Activated naive CD8-positive, alpha-beta T cell treated with anti-CD3 and anti-CD28 coated beads for 36 hours (primary cell): Measurements from ENCODE around the gene ITIH1. TPM values are rescaled to one million over a fixed set of nuclear protein-coding genes. Genes with fewer than 3 reads are reported as not detected.

Source experiments
- DNase-seq: peaks from one replicate; pipeline ENCODE4 v3.0.0; 2021
- H3K27ac Mint-ChIP-seq: one replicate; pipeline ENCODE4 v1.8.0; 2022; ENCODE audit warnings: mild to moderate bottlenecking, moderate library complexity, mixed read lengths
- H3K27me3 Mint-ChIP-seq: one replicate; pipeline ENCODE4 v1.8.0; 2022; ENCODE audit warnings: mild to moderate bottlenecking, mixed read lengths
- H3K36me3 Mint-ChIP-seq: one replicate; pipeline ENCODE4 v1.8.0; 2021; ENCODE audit warnings: mild to moderate bottlenecking, mixed read lengths
- H3K4me1 Mint-ChIP-seq: one replicate; pipeline ENCODE4 v1.8.0; 2021; ENCODE audit warnings: mixed read lengths
- H3K4me3 Mint-ChIP-seq: one replicate; pipeline ENCODE4 v1.8.0; 2022; ENCODE audit warnings: mild to moderate bottlenecking, moderate library complexity, mixed read lengths
- H3K9me3 Mint-ChIP-seq: one replicate; pipeline ENCODE4 v1.8.0; 2022; ENCODE audit warnings: mixed read lengths
- total RNA-seq, 2 experiments: library from RNA; stranded (reverse); gene quantifications; one replicate each; pipeline ENCODE4 v1.2.3, GENCODE V29; 2021

Gene ITIH1
- total RNA-seq, 2 experiments from 2014 or later, result not detected

DNA sequence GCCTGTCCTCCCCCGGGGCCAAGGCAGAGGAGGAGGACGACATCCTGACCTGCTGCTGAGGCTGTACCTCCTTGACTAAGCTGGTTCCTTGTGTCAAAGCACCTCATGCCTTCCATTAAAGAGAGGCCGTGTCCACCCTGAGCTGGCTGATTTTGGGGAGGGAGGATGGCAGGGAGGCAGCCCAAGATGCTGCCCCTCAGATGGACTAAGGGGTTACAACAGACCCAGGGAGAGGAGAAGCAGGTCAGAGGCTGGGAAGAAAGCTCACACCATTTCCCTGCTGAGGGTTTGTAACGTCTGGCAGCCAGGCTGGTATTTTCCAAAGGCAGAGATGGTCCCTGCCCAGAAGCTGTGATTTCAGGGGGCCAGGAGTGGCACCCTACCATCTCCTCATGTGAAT, 14.5 kb downstream of the ITIH1 start:
- no peak overlapping the region for H3K27ac Mint-ChIP-seq
- H3K4me1 Mint-ChIP-seq, result no peaks in the 10 kb centered on the region
- H3K9me3 Mint-ChIP-seq, result no peaks in the 10 kb centered on the region
- H3K4me3 Mint-ChIP-seq, result no peak overlapping the region
- no peaks in the 10 kb centered on the region for H3K27me3 Mint-ChIP-seq
- DNase-seq, result no peak
- H3K36me3 Mint-ChIP-seq, result no peaks in the 10 kb centered on the region

DNA sequence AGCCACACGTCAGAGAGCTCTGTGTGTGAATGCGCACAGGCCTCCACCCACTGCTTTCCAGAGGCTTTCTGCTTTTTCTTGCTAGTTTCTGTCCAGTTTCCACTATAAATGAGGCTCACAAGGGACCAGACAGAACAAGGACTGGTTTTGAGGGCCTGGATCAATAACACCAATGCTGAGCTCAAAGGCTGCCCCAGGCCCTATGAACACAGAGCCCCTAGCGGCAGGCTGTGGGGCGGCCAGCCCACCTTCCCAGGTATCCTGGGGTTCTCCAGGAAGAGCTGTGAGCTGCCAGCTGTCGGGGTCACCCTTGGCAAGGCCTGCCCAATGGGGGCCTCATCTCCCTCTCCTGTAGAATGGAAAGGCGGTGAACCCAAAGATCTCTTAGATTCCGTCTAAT, 15.0 kb downstream of the ITIH1 start:
- no peak for DNase-seq
- Mint-ChIP-seq H3K9me3 (no peaks in the 10 kb centered on the region), H3K36me3 (no peaks in the 10 kb centered on the region), H3K27me3 (no peaks in the 10 kb centered on the region), H3K4me1 (no peaks in the 10 kb centered on the region), H3K4me3 (no peak overlapping the region), H3K27ac (no peak overlapping the region)

DNA sequence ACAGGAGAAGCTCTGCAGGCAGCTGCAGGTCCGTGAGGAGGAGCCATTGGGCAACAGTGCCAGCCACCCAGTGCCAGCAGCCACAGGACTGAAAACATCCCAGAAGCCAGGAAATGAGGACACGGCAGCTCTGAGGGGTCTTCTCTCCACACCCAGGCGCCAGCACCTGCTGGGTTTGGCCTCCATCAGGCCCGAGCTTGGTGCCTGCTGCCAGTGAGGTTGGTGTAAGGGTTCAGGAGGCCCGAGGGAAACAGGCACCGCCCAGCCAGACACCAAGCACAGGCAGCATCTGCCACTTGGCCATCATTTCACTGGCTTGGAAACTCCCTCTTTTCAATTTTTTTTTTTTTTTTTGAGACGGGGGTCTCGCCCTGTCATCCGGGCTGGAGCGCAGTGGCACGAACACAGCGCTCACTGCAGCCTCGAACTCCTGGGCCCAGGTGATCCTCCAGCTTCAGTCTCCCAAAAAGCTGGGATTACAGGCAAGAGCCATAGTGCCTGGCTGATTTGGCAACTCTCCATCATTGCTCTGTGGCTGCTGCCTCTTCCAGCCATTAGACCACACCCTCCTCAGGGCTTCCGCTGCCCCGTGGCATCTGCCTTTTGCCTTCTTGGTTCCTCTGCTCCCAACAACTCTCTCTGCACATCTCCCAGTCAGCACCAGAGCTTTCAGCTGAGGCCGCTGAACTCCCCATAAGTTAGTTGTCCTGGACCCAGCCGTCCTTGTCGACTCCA, 15.7 kb downstream of the ITIH1 start:
- Mint-ChIP-seq H3K4me1 (no peaks in the 10 kb centered on the region), H3K27ac (no peak overlapping the region), H3K36me3 (no peaks in the 10 kb centered on the region), H3K27me3 (no peaks in the 10 kb centered on the region), H3K9me3 (no peaks in the 10 kb centered on the region), H3K4me3 (no peak overlapping the region)
- DNase-seq, result no peak

DNA sequence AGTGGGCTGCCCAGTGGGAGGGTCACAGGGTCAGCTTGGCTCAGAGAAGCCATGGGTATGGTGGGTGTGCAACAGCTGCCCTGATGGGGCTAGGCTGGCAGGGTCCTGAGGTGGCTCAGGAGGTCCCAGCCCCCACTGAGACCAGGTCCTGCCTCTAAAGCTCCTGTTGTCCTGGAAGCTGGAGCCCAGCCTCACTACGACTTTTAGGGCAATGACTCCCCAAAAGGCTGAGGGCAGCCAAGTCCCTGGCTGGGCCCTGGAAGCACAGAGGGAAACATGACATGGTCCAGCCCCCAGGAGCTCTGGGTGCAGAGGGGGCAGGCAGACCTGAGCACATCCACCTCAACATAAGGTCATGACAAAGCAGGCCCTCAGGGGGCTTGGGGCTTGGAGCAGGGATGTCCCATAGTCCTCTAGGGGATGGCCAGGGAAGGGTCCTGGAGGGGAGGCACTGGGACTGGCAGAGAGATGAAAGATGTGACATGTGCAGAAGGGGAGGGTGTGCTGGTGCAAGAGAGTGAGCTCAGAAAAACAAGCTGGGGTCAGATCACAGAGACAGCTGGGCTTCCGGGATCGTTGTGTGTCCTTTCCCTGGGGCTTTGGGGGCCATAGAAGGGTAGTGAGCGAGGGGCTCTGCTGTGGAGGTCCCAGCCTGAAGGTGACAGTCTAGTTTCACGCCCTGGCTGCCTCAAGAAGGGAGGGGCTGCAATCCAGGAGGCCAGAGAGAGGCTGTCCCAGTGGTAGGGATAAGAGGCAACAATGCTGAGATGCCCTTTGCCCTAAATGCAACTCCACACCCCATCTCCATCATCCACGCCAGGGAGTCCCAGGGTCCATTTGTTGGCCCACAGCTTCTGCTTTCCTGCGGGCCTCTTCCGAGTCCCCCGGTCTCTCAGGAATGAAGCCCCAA, 16.6 kb downstream of the ITIH1 start:
- no peak for DNase-seq
- no peaks in the 10 kb centered on the region for H3K36me3 Mint-ChIP-seq
- no peak overlapping the region for H3K4me3 Mint-ChIP-seq
- H3K27ac Mint-ChIP-seq, result no peak overlapping the region
- H3K27me3 Mint-ChIP-seq, result no peaks in the 10 kb centered on the region
- H3K9me3 Mint-ChIP-seq, result no peaks in the 10 kb centered on the region
- no peaks in the 10 kb centered on the region for H3K4me1 Mint-ChIP-seq

DNA sequence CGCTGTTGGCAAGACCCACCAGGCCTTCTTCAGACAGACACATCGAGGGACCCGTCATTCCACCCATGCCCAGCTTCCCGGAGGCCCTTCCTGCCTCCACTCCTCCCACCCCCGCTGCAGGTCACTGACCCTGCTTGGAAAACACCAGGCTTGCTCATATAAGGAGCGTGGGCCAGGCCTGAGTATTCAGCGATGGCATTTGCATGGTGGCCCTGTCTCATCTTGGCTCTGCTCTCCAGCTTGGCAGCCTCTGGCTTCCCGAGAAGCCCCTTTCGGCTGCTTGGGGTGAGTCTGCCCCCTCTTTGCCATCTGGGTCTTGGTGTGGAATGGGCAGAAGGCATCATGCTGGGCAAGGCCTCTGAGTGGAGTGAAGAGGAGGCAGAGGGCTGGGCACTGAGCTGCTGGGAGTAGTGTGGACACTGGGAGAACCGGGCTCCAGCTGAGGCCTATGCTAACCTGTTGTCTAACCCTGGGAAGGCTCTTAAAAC, 17.3 kb downstream of the ITIH1 start, which contains the start of gene ITIH3:
Gene ITIH3, plus strand, starts transcription at position 185 of the 488 bp plus-strand sequence. Its CDS starts 8 bp downstream, at position 193.
- no peak within 1 kb of the TSS for H3K27ac Mint-ChIP-seq
- no peak for DNase-seq
- H3K4me1 Mint-ChIP-seq, result no peaks in the 10 kb centered on the region
- no peaks in the 10 kb centered on the region for H3K27me3 Mint-ChIP-seq
- no peaks in the 10 kb centered on the region for H3K36me3 Mint-ChIP-seq
- no peak within 1 kb of the TSS for H3K4me3 Mint-ChIP-seq
- no peaks in the 10 kb centered on the region for H3K9me3 Mint-ChIP-seq

DNA sequence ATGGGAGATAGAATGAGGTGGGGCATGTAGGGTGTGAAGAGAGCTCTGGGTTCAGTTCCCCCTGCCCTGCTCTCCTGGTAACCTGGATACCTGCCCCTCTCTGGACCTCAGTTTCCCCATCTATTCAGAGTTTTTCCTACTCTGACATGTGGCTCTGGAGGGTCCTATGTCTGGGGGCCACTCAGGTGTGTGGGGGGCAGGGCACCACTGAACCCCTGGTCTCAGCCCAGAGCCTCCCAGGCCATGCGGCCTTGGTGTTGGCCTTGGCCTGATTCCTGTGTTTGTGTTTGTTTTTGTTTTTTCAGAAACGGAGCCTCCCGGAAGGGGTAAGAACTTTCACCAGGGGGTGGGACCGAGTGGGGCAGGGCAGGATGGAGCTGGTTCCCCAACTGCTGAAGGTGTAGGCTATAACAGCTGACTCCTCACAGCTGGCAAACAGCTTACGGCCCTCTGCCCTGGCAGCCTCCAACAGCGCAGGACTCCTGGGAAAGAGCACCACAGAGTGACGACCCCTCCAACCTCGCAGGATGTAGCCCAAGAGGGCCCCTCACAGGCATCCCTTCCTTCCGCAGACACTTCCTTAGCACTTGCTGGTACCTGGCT, 18.0 kb downstream of the ITIH1 start:
- no peaks in the 10 kb centered on the region for H3K9me3 Mint-ChIP-seq
- H3K27me3 Mint-ChIP-seq, result no peaks in the 10 kb centered on the region
- H3K27ac Mint-ChIP-seq, result no peak overlapping the region
- H3K36me3 Mint-ChIP-seq, result no peaks in the 10 kb centered on the region
- H3K4me3 Mint-ChIP-seq, result no peak overlapping the region
- DNase-seq, result no peak
- no peaks in the 10 kb centered on the region for H3K4me1 Mint-ChIP-seq

DNA sequence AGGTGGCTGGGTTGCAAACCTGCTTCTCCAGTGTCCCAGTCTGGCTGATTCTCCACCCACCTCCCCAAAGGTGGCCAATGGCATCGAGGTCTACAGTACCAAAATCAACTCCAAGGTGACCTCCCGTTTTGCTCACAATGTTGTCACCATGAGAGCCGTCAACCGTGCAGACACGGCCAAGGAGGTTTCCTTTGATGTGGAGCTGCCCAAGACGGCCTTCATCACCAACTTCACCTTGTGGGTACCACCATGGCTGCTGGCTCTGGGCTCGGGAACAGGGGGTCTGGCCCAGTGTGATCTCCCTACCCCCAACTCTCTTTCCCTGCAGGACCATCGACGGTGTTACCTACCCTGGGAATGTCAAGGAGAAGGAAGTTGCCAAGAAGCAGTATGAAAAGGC, 19.0 kb downstream of the ITIH1 start:
- Mint-ChIP-seq H3K27ac (no peak overlapping the region), H3K27me3 (no peaks in the 10 kb centered on the region), H3K9me3 (no peaks in the 10 kb centered on the region), H3K4me3 (no peak overlapping the region), H3K4me1 (no peaks in the 10 kb centered on the region), H3K36me3 (no peaks in the 10 kb centered on the region)
- DNase-seq, result no peak

DNA sequence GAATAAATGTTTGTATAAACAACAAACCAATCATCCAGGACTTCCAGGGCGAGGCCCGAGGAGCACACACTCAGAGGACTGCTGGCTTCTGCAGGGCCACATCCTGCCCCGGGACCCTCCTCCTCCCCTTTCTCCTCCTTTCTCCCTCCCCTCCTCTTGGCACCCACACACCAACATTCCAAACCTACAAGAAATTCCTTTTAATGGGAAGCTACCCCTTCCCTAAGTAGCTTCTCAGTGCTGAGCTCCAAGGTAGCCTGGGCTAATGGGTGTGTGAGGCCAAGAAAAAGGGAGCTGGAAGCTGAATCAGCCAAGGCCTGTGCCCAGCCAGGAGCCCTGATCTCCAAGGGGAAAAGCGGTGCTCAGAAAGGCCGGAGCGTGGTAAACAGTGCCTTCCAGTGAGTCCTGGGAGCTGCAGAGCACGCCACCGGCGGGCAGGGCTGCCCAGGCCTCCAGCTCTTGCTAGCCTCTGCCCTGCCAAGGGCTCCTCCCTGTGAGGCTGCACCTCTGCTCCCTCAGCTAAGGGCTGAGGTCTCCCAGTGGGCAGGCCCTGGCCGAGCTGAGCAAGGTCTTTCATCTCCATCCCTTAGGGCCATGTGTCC, 21.1 kb downstream of the ITIH1 start:
- H3K4me1 Mint-ChIP-seq, result no peaks in the 10 kb centered on the region
- H3K4me3 Mint-ChIP-seq, result no peak overlapping the region
- H3K27me3 Mint-ChIP-seq, result no peaks in the 10 kb centered on the region
- H3K36me3 Mint-ChIP-seq, result no peaks in the 10 kb centered on the region
- DNase-seq, result no peak
- no peaks in the 10 kb centered on the region for H3K9me3 Mint-ChIP-seq
- H3K27ac Mint-ChIP-seq, result no peak overlapping the region

DNA sequence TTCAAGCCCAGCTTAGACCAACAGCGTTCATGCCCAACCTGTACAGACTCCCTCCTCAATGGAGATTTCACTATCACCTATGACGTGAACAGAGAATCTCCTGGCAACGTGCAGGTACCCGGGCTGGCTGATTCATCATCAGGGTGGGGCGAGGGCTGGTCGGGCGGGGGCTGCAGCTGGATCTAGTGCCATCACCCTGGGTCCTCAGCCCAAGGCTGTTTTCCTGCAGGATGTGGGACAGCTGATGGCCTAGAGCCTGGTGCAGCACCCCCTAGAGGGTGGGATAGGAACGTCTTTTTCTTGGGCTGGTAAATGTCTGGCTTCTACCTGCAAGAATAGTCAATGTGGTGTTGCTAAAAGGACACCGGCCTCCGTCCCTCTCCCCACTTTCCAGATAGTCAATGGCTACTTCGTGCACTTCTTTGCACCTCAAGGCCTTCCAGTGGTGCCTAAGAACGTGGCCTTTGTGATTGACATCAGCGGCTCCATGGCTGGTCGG, 21.6 kb downstream of the ITIH1 start:
- Mint-ChIP-seq H3K27me3 (no peaks in the 10 kb centered on the region), H3K9me3 (no peaks in the 10 kb centered on the region), H3K27ac (no peak overlapping the region), H3K4me3 (no peak overlapping the region), H3K36me3 (no peaks in the 10 kb centered on the region), H3K4me1 (no peaks in the 10 kb centered on the region)
- peak; percentile 20 for DNase-seq

DNA sequence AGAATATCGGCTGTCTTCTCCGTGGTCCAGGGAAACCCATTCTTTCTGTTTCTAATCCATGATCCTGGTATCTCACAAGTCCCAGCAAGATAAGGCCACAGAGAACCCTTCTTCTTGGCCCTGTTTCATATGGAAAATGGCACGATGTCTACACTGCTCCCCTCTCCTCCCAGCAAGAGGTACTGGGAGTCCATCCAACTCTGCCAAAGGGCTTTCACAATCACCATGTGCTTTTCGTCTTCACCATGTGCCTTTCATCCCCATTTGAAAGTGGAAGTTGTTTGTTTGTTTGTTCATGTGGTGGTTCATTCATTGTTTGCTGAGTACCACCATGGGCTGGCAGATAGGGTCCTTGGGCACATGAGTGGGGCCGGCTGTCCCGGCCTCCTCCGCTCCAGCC, 22.7 kb downstream of the ITIH1 start:
- Mint-ChIP-seq H3K9me3 (no peaks in the 10 kb centered on the region), H3K27ac (no peak overlapping the region), H3K27me3 (no peaks in the 10 kb centered on the region), H3K36me3 (no peaks in the 10 kb centered on the region), H3K4me3 (no peak overlapping the region), H3K4me1 (no peaks in the 10 kb centered on the region)
- no peak for DNase-seq

DNA sequence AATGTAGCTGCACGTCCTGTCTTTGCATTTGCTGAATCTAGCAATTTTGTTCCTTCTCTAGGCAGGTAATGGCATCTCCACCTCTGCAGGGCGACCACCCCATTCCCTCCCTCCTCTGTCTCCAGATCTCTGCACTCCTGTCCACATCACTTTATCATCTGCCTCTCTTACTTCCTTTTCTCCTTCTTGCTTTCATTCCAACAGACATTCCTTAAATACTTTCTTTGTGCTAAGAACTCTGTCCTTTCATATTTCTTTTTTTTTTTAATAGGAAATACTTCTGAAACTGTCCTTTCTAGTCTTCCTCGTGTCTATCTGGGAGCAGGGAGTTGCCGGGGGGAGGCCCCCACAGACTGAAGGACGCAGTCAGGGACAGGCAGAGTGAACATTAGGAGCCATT, 24.4 kb downstream of the ITIH1 start:
- Mint-ChIP-seq H3K27me3 (no peaks in the 10 kb centered on the region), H3K4me3 (no peak overlapping the region), H3K27ac (no peak overlapping the region), H3K9me3 (no peaks in the 10 kb centered on the region), H3K36me3 (no peaks in the 10 kb centered on the region), H3K4me1 (no peaks in the 10 kb centered on the region)
- DNase-seq, result no peak

DNA sequence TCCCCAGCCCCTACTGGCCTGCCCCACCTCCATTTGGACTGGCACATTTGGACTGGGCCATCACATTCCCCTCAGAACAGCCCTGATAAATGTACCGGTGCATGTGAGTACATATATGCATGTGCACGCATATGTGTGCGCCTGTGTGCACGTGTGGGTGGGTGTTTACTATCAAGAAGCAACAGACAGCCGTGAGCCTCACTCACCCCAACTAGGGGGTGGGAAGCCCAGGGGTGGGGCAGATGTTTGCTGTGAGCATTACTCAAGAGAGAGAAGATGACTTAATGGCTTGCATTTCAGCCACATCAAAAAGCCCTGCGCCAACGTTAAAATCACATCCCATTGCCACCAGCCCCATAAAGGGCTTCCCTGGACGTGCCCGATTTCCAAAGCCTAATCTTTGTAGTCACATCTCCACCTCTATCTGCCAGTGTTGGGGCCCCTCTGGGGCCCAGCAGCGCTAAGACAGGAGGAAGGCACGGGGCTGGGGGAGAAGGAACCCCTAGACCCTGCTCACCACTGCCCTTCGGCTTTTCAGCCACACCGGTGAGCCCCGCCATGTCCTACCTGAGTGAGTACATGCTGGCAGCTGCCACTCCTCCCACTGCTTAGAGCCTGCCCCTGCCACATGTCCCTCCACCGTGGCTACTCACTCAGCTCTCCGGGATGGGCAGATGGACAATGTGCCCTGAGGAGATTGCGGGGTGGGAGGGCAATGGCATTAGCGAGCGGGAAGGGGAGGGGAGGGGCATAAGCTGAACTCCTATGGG, 28.1 kb downstream of the ITIH1 start:
- Mint-ChIP-seq H3K27me3 (no peaks in the 10 kb centered on the region), H3K4me3 (no peak overlapping the region), H3K9me3 (no peaks in the 10 kb centered on the region), H3K36me3 (no peaks in the 10 kb centered on the region), H3K27ac (no peak overlapping the region), H3K4me1 (no peaks in the 10 kb centered on the region)
- no peak for DNase-seq

DNA sequence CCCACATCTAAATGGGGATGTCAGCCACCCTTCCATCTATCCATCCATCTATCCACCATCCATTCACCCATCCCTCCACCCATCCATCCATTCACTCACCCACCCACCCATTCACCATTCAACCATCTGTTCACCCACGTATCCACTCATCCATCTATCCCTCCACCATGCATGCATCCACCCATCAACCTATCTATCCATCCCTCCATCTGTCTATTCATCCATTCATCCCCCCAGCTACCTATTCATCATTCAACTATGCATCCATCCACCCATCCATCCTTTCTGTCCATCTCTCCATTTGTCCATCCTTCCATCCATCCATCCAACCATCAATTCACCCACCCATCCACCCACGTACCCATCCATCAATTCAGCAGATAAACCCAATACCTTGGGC, 31.8 kb downstream of the ITIH1 start:
- H3K4me3 Mint-ChIP-seq, result no peak overlapping the region
- H3K27ac Mint-ChIP-seq, result no peak overlapping the region
- H3K36me3 Mint-ChIP-seq, result no peaks in the 10 kb centered on the region
- H3K27me3 Mint-ChIP-seq, result no peaks in the 10 kb centered on the region
- no peaks in the 10 kb centered on the region for H3K4me1 Mint-ChIP-seq
- H3K9me3 Mint-ChIP-seq, result no peaks in the 10 kb centered on the region
- DNase-seq, result no peak

DNA sequence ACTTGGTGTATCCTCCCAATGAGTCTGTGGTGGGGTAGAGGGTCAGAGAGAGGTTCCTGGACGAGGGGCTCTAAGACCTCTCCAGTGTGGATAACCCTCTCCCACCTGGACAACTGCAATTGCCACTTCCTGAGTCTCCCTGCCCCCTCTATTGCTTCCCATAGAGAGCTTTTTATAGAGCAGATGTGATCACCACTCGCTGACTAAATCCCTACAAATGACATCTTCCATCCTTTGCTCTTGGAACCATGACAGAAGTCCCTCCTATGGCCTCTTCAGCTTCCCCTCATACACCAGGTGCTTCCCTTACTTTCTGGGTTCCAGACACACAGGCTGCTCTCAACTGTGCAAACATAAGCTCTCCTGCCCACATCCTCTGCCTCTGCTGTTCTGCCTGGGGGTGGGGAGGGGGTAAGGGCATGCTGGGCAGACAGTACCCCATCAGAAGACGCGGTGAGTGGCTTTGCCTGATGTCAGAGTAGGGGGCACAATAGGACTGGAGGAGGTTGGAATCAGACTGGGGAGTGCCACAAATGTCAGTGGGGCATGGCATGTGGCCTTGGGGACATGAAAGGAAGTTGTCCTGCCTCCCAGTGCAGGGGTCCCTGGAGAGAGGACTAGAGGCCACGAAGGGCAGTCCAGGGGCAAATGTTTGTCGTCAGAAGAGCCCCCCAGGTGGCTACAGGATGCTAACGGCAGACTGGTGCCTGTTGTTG, 32.4 kb downstream of the ITIH1 start:
- Mint-ChIP-seq H3K9me3 (no peaks in the 10 kb centered on the region), H3K27ac (no peak overlapping the region), H3K4me3 (no peak overlapping the region), H3K27me3 (no peaks in the 10 kb centered on the region), H3K4me1 (no peaks in the 10 kb centered on the region), H3K36me3 (no peaks in the 10 kb centered on the region)
- DNase-seq, result no peak
